ENCODE results near the gene DHX15.

DNA sequence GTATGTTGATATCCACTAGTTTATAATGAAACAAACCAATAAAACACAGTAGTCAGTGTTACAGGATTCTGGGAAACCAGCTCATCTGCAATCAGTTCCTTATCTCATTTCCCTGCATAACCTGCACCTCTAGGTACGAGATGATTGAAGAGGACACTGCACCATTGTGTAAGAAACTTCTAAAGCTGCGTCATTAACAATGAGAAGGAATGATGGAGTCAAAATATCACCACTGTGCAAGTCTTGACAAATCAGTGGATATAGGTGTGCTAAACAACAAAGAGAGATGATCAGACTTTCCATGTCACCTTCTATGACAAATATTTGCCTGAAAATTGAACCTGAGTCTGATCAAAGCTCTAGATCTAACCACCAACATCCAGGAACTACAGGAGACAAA lies 40.7 kb upstream of the DHX15 start:
- TF ChIP-seq, protein P1, sequence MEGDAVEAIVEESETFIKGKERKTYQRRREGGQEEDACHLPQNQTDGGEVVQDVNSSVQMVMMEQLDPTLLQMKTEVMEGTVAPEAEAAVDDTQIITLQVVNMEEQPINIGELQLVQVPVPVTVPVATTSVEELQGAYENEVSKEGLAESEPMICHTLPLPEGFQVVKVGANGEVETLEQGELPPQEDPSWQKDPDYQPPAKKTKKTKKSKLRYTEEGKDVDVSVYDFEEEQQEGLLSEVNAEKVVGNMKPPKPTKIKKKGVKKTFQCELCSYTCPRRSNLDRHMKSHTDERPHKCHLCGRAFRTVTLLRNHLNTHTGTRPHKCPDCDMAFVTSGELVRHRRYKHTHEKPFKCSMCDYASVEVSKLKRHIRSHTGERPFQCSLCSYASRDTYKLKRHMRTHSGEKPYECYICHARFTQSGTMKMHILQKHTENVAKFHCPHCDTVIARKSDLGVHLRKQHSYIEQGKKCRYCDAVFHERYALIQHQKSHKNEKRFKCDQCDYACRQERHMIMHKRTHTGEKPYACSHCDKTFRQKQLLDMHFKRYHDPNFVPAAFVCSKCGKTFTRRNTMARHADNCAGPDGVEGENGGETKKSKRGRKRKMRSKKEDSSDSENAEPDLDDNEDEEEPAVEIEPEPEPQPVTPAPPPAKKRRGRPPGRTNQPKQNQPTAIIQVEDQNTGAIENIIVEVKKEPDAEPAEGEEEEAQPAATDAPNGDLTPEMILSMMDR (conservative IDR thresholded peaks at IDR 0.05; ENCODE audit: low read depth, low read length), result no peak
- TF ChIP-seq EZH2 (IDR thresholded peaks at IDR 0.05; ENCODE audit: low read length, unreplicated experiment) (no peak), EZH2phosphoT487 (IDR thresholded peaks at IDR 0.05; ENCODE audit: borderline replicate concordance, low read length) (no peak)

All from PC-3 (cell line).